Ishikawa (cell line): ENCODE measurements around the gene THAP10.

Experiments
- EGR1 ChIP-seq: IDR thresholded peaks from 2 replicates; pipeline ENCODE4 v1.6.1; 2012
- EP300 ChIP-seq: IDR thresholded peaks from 2 replicates; pipeline ENCODE4 v1.6.1; 2012; ENCODE audit warnings: borderline replicate concordance
- FOXM1 ChIP-seq: IDR thresholded peaks from 2 replicates; pipeline ENCODE4 v1.6.1; 2012; ENCODE audit warnings: low read depth, borderline replicate concordance
- NFIC ChIP-seq: IDR thresholded peaks from 2 replicates; pipeline ENCODE4 v1.6.1; 2012
- TAF1 ChIP-seq: IDR thresholded peaks from 2 replicates; pipeline ENCODE4 v1.6.1; 2012; ENCODE audit warnings: low read depth, mild to moderate bottlenecking
- TCF12 ChIP-seq: IDR thresholded peaks from 2 replicates; pipeline ENCODE4 v1.6.1; 2012; ENCODE audit warnings: low read depth
- TEAD4 ChIP-seq: IDR thresholded peaks from 2 replicates; pipeline ENCODE4 v1.6.1; 2012
- TF ChIP-seq, protein P1 (sequence below): IDR thresholded peaks from 2 replicates; pipeline ENCODE4 v1.6.1; 2012

DNA sequence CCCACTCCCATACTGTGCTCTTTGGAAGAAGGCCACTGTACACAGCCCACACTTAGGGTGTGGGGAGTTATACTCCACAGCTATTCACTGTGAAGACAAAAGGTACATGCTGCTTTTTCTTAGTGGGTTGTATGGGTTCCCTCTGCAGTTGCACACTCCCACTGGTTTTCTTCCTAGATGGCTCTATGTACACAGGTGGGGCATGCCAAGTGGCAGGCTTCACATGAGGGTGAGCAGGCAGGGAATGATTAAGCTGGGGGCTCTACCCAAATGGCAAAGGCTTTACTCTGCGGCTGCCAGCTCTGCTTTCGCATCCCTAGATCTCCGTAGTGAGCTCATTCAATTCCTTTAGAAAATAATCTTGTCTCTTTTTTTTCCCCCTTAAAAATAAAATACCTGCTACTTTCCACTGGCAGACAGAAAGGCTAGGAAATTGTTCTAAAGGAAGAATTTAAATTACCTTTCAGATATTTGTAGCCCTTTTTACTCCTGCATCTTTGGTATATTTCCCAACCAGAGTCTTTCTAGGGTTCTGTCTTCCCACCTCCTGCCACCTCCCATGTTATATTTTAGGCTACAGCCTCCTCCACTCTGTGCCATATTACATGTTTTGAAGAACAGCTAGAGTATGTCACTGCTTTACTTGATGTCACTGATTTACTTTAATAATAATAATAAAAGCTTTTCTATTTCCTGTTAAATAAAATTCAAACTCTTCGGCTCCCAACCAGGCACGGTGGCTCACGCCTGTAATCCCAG is 46.5 kb downstream of the THAP10 start:
- TF ChIP-seq NFIC (no peak), FOXM1 (no peak), EP300 (no peak), TCF12 (no peak), EGR1 (no peak), TAF1 (no peak), TEAD4 (no peak)
- TF ChIP-seq, protein P1, sequence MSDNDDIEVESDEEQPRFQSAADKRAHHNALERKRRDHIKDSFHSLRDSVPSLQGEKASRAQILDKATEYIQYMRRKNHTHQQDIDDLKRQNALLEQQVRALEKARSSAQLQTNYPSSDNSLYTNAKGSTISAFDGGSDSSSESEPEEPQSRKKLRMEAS: no peak
